Fibroblast of mammary gland (primary cell): ENCODE data around the gene TMPRSS12.
A peak's percentile ranks its signal among the peaks of the same experiment; 100 is the strongest.
"Not testable (repeated sequence)": the region's sequence is repeated elsewhere in the genome, so short reads cannot be mapped to it uniquely, and the experiment has no call there.

Source experiments
- DNase-seq: peaks from one replicate; pipeline ENCODE4 v3.0.0-alpha.2; 2010; ENCODE audit warnings: low read depth
- H3K4me3 ChIP-seq: 2 replicates; pipeline ENCODE4 v1.5.1; 2011; ENCODE audit warnings: low read depth, mild to moderate bottlenecking, low read length, moderate library complexity; ENCODE audit not compliant: control insufficient read depth
- CTCF ChIP-seq: conservative IDR thresholded peaks from 2 replicates; pipeline ENCODE4 v1.5.1; 2011; ENCODE audit warnings: low read depth, low read length, inconsistent platforms; ENCODE audit not compliant: control insufficient read depth, insufficient read depth

TMPRSS12 gene

GRCh38 chr12:50840809-50841487, 1.8 kb upstream of the TMPRSS12 start:
- DNase-seq = no peak
- no peak overlapping the region for H3K4me3 ChIP-seq
- TF ChIP-seq CTCF = no peak

- no peak overlapping the region for H3K4me3 ChIP-seq
- TF ChIP-seq CTCF = no peak
- no peak for DNase-seq
Observed at GRCh38 chr12:50841716-50842531, 802 bp upstream of the TMPRSS12 start.

GRCh38 chr12:50845021-50845647, 2.4 kb downstream of the TMPRSS12 start:
- TF ChIP-seq CTCF = no peak
- no peak overlapping the region for H3K4me3 ChIP-seq
- peak; percentile 50 for DNase-seq

DNA sequence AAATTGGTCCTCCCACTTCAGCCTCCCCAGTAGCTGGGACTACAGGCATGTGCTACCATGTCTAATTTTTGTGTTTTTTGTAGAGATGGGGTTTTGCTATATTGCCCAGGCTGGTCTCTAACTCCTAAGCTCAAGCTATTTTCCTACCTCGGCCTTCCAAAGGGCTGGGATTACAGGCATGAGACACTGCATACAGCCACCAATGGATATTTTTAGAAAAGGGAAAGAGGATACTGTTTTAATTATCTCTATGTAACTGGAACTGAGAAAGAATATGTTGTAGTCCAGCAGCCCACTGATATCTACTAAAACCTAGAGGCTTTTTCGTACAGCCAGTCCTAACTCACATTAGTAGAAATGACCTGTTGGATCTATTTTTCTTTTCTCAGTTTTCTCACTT, 6.2 kb downstream of the TMPRSS12 start:
- no peak for TF ChIP-seq CTCF
- H3K4me3 ChIP-seq = no peak overlapping the region
- no peak for DNase-seq

GRCh38 chr12:50855218-50855617, 12.5 kb downstream of the TMPRSS12 start:
- not testable (repeated sequence) for DNase-seq, H3K4me3 ChIP-seq

GRCh38 chr12:50855679-50856078, 13.0 kb downstream of the TMPRSS12 start:
- not testable (repeated sequence) for H3K4me3 ChIP-seq, DNase-seq

GRCh38 chr12:50859621-50860310, 17.0 kb downstream of the TMPRSS12 start:
- no peak for TF ChIP-seq CTCF
- no peak for DNase-seq
- no peak overlapping the region for H3K4me3 ChIP-seq
